Osteoblast (primary cell): ENCODE results near the gene CCDC54. TPM values are rescaled to one million over a fixed set of nuclear protein-coding genes. Genes with fewer than 3 reads are reported as not detected.

Source experiments
- DNase-seq: peaks from one replicate; pipeline ENCODE4 v3.0.0; 2011; ENCODE audit warnings: low spot score, mixed read lengths; ENCODE audit not compliant: insufficient read length; ENCODE audit errors: missing footprints
- H2AFZ ChIP-seq: 2 replicates; pipeline ENCODE4 v1.6.0; 2011; ENCODE audit warnings: mild to moderate bottlenecking, low read length
- H3K27ac ChIP-seq: 2 replicates; pipeline ENCODE4 v1.5.1; 2011; ENCODE audit warnings: mild to moderate bottlenecking, low read depth, low read length, moderate library complexity
- H3K27me3 ChIP-seq: 2 replicates; pipeline ENCODE4 v1.6.0; 2012; ENCODE audit warnings: mild to moderate bottlenecking, control low read depth, inconsistent platforms, low read length, moderate library complexity; ENCODE audit not compliant: insufficient read depth
- H3K36me3 ChIP-seq: 2 replicates; pipeline ENCODE4 v1.5.1; 2011; ENCODE audit warnings: mild to moderate bottlenecking, low read length, control low read depth, moderate library complexity; ENCODE audit not compliant: insufficient read depth
- H3K4me1 ChIP-seq: 2 replicates; pipeline ENCODE4 v1.5.1; 2011; ENCODE audit warnings: mild to moderate bottlenecking, low read length, control low read depth, moderate library complexity; ENCODE audit not compliant: insufficient read depth
- H3K4me2 ChIP-seq: 2 replicates; pipeline ENCODE4 v1.6.0; 2011; ENCODE audit warnings: mild to moderate bottlenecking, low read length; ENCODE audit not compliant: insufficient read depth
- H3K4me3 ChIP-seq: fragments of 200-600 bp; sonication (generic); 3 replicates; pipeline ENCODE4 v1.5.1; 2012; ENCODE audit warnings: mild to moderate bottlenecking, low read length, inconsistent platforms; ENCODE audit not compliant: insufficient read depth
- H3K79me2 ChIP-seq: 2 replicates; pipeline ENCODE4 v1.6.0; 2012; ENCODE audit warnings: mild to moderate bottlenecking, low read length, control low read depth, inconsistent platforms; ENCODE audit not compliant: insufficient read depth
- H3K9me3 ChIP-seq: 2 replicates; pipeline ENCODE4 v1.5.1; 2011; ENCODE audit warnings: low read depth, low read length, control low read depth
- H4K20me1 ChIP-seq: 2 replicates; pipeline ENCODE4 v1.6.0; 2012; ENCODE audit warnings: mild to moderate bottlenecking, low read length, control low read depth; ENCODE audit not compliant: insufficient read depth
- CTCF ChIP-seq: IDR thresholded peaks from 2 replicates; pipeline ENCODE4 v1.5.1; 2011; ENCODE audit warnings: mild to moderate bottlenecking, low read depth, low read length, moderate library complexity; ENCODE audit errors: extremely low read depth
- total RNA-seq: library from RNA; depleted of rRNA; stranded (reverse); fragments of >200 nt; gene quantifications from 2 replicates; pipeline ENCODE4 v1.2.3, GENCODE V29; 2012

CCDC54 gene
- total RNA-seq, 1 donor = not detected

- H2AFZ ChIP-seq = no peak overlapping the region
- TF ChIP-seq CTCF = no peak
Measured at GRCh38 chr3:107394502-107394901, 17.3 kb downstream of the CCDC54 start.

GRCh38 chr3:107395066-107395465 is 17.8 kb downstream of the CCDC54 start:
- Histone ChIP-seq H3K9me3 (no peaks in the 10 kb centered on the region), H2AFZ (no peak overlapping the region), H3K27ac (no peak overlapping the region), H3K27me3 (no peaks in the 10 kb centered on the region), H4K20me1 (no peaks in the 10 kb centered on the region), H3K79me2 (no peaks in the 10 kb centered on the region), H3K4me3 (no peak overlapping the region), H3K4me2 (no peak overlapping the region), H3K36me3 (no peaks in the 10 kb centered on the region), H3K4me1 (no peaks in the 10 kb centered on the region)
- no peak for DNase-seq
- TF ChIP-seq CTCF = no peak

More at GRCh38 chr3:107394502-107394901, 17.3 kb downstream of the CCDC54 start:
- Histone ChIP-seq H3K27ac (no peak overlapping the region), H3K79me2 (no peaks in the 10 kb centered on the region), H4K20me1 (no peaks in the 10 kb centered on the region), H3K9me3 (no peaks in the 10 kb centered on the region), H3K4me2 (no peak overlapping the region), H3K27me3 (no peaks in the 10 kb centered on the region), H3K4me3 (no peak overlapping the region), H3K36me3 (no peaks in the 10 kb centered on the region), H3K4me1 (no peaks in the 10 kb centered on the region)
- DNase-seq = no peak

GRCh38 chr3:107401301-107401700 is 24.1 kb downstream of the CCDC54 start:
- no peaks in the 10 kb centered on the region for H4K20me1 ChIP-seq
- H3K4me3 ChIP-seq = no peak overlapping the region
- H3K27me3 ChIP-seq = no peaks in the 10 kb centered on the region
- DNase-seq = no peak
- H3K9me3 ChIP-seq = no peaks in the 10 kb centered on the region
- H2AFZ ChIP-seq = no peak overlapping the region
- H3K27ac ChIP-seq = no peak overlapping the region
- H3K4me1 ChIP-seq = peaks cover 17% of the 10 kb centered on the region
- no peaks in the 10 kb centered on the region for H3K79me2 ChIP-seq
- no peak for TF ChIP-seq CTCF
- no peak overlapping the region for H3K4me2 ChIP-seq
- H3K36me3 ChIP-seq = no peaks in the 10 kb centered on the region

GRCh38 chr3:107402214-107402613 is 25.0 kb downstream of the CCDC54 start:
- Histone ChIP-seq H3K4me3 (no peak overlapping the region), H3K27me3 (no peaks in the 10 kb centered on the region), H3K79me2 (no peaks in the 10 kb centered on the region), H4K20me1 (no peaks in the 10 kb centered on the region), H3K27ac (no peak overlapping the region), H3K36me3 (no peaks in the 10 kb centered on the region), H3K4me1 (peaks cover 17% of the 10 kb centered on the region), H3K9me3 (no peaks in the 10 kb centered on the region), H3K4me2 (no peak overlapping the region), H2AFZ (no peak overlapping the region)
- no peak for TF ChIP-seq CTCF
- no peak for DNase-seq
